Hepatocyte (in vitro differentiated cells): ENCODE results near the gene CCNI.

Experiments used
- EZH2 ChIP-seq: fragments of 200-600 bp; sonication (generic); IDR thresholded peaks from 2 replicates; pipeline ENCODE4 v1.6.1; 2016; ENCODE audit warnings: antibody characterized with exemption, mild to moderate bottlenecking, borderline replicate concordance
- EZH2phosphoT487 ChIP-seq: fragments of 200-600 bp; sonication (generic); IDR thresholded peaks from one replicate; pipeline ENCODE4 v1.6.1; 2018; ENCODE audit warnings: antibody characterized with exemption, mild to moderate bottlenecking, low read depth, moderate library complexity; ENCODE audit not compliant: unreplicated experiment, severe bottlenecking
- TF ChIP-seq, protein P1 (sequence below): fragments of 200-600 bp; sonication (generic); IDR thresholded peaks from 2 replicates; pipeline ENCODE4 v1.5.1; 2016; ENCODE audit warnings: antibody characterized with exemption, mild to moderate bottlenecking; ENCODE audit not compliant: poor library complexity

DNA sequence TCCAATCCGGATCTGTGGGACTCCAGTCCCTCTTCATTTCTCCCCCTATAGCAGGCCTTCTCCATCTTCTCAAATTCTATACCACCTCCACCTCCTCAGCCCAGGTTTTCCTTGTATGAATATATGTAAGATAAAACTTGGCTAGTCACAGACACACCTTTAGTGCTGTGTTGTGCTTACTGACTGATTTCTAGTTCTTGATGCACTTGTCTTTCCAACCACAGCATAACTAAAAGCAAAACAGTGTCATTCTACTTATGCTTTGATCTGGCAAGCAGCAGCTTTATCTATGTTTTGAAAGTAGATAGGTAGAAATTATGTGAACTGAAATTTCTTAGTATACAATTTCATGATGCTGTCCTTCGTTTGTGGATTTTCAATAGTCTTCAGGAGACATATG lies 47.5 kb downstream of the CCNI start:
- TF ChIP-seq, protein P1, sequence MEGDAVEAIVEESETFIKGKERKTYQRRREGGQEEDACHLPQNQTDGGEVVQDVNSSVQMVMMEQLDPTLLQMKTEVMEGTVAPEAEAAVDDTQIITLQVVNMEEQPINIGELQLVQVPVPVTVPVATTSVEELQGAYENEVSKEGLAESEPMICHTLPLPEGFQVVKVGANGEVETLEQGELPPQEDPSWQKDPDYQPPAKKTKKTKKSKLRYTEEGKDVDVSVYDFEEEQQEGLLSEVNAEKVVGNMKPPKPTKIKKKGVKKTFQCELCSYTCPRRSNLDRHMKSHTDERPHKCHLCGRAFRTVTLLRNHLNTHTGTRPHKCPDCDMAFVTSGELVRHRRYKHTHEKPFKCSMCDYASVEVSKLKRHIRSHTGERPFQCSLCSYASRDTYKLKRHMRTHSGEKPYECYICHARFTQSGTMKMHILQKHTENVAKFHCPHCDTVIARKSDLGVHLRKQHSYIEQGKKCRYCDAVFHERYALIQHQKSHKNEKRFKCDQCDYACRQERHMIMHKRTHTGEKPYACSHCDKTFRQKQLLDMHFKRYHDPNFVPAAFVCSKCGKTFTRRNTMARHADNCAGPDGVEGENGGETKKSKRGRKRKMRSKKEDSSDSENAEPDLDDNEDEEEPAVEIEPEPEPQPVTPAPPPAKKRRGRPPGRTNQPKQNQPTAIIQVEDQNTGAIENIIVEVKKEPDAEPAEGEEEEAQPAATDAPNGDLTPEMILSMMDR = no peak
- TF ChIP-seq EZH2 = no peak
- TF ChIP-seq EZH2phosphoT487 = no peak
